DND-41 (cell line): ENCODE data around the gene ZSWIM6.

Source experiments
- ATAC-seq: fragments of 200-7000 bp; cut with Tn5 transposase; 3 replicates; pipeline ENCODE4 v1.9.1; 2021; ENCODE audit warnings: low read depth; ENCODE audit not compliant: insufficient read depth
- DNase-seq: peaks from one replicate; pipeline ENCODE4 v3.0.0-alpha.2; 2020
- H2AFZ ChIP-seq: 2 replicates; pipeline ENCODE4 v1.6.0; 2012; ENCODE audit warnings: low read depth, low read length
- H3K27ac ChIP-seq: 2 replicates; pipeline ENCODE4 v1.5.1; 2012; ENCODE audit warnings: low read length, inconsistent platforms
- H3K27me3 ChIP-seq: fragments of 200-600 bp; sonication (generic); 2 replicates; pipeline ENCODE4 v1.6.0; 2012; ENCODE audit warnings: low read length, mild to moderate bottlenecking, inconsistent platforms; ENCODE audit not compliant: insufficient read depth, poor library complexity
- H3K36me3 ChIP-seq: 2 replicates; pipeline ENCODE4 v1.5.1; 2012; ENCODE audit warnings: low read length, inconsistent platforms; ENCODE audit not compliant: insufficient read depth
- H3K4me1 ChIP-seq: 2 replicates; pipeline ENCODE4 v1.5.1; 2012; ENCODE audit warnings: mild to moderate bottlenecking, low read length; ENCODE audit not compliant: insufficient read depth
- H3K4me2 ChIP-seq: 2 replicates; pipeline ENCODE4 v1.6.0; 2012; ENCODE audit warnings: mild to moderate bottlenecking, moderate library complexity, low read length, inconsistent platforms; ENCODE audit not compliant: insufficient read depth
- H3K4me3 ChIP-seq, 2 experiments: fragments of 200-600 bp in 1 of 2; shearing (Covaris generic) in 1 of 2; 2 replicates each; pipeline ENCODE4 v1.5.1; 2012 to 2016; ENCODE audit warnings: inconsistent platforms in 2 of 2, low read length in 2 of 2, mild to moderate bottlenecking in 2 of 2, low read depth in 1 of 2, moderate library complexity in 1 of 2
- H3K79me2 ChIP-seq: 2 replicates; pipeline ENCODE4 v1.6.0; 2012; ENCODE audit warnings: low read length, inconsistent platforms; ENCODE audit not compliant: insufficient read depth
- H3K9ac ChIP-seq: 2 replicates; pipeline ENCODE4 v1.6.0; 2012; ENCODE audit warnings: low read depth, mild to moderate bottlenecking, inconsistent platforms, low read length, moderate library complexity
- H3K9me3 ChIP-seq: 2 replicates; pipeline ENCODE4 v1.5.1; 2012; ENCODE audit warnings: low read length, moderate library complexity, mild to moderate bottlenecking, inconsistent platforms; ENCODE audit not compliant: insufficient read depth, severe bottlenecking
- H4K20me1 ChIP-seq: 2 replicates; pipeline ENCODE4 v1.6.0; 2012; ENCODE audit warnings: low read length; ENCODE audit not compliant: insufficient read depth
- EZH2 ChIP-seq: IDR thresholded peaks from 3 replicates; pipeline ENCODE4 v1.6.1; 2012; ENCODE audit warnings: borderline replicate concordance, low read depth, mild to moderate bottlenecking, moderate library complexity, low read length, inconsistent platforms; ENCODE audit not compliant: severe bottlenecking
- TF ChIP-seq, protein P1 (sequence below): IDR thresholded peaks from 2 replicates; pipeline ENCODE4 v1.5.1; 2012; ENCODE audit warnings: borderline replicate concordance, low read length, moderate library complexity, mild to moderate bottlenecking; ENCODE audit not compliant: poor library complexity, severe bottlenecking; ENCODE audit errors: extremely low read depth

Gene ZSWIM6

DNA sequence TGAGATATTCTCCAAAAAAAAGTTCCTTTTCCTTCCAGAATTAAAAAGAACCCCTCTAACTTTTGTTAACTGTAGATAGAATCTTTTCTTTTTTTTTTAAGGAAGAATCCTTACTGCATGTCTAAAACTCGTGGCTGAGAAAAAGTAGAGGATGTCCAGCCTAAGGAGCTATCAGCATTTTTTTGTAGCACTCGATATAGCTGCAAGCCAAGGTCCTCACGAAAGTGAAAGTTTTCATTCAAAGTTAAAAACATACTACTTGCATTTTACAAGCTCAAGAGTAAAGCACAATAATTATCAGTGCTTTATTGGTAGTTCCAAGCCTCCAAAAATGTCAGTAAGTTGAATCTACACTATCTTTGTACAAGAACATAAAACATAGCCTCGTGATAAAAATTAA is 28.7 kb upstream of the ZSWIM6 start:
- H2AFZ ChIP-seq: no peak overlapping the region
- H3K4me3 ChIP-seq: no peak overlapping the region
- H3K79me2 ChIP-seq: no peaks in the 10 kb centered on the region
- ATAC-seq (no peak), DNase-seq (no peak)
- no peaks in the 10 kb centered on the region for H3K9me3 ChIP-seq
- H3K4me1 ChIP-seq: no peaks in the 10 kb centered on the region
- H3K4me2 ChIP-seq: no peak overlapping the region
- no peaks in the 10 kb centered on the region for H3K36me3 ChIP-seq
- TF ChIP-seq EZH2: no peak
- TF ChIP-seq, protein P1, sequence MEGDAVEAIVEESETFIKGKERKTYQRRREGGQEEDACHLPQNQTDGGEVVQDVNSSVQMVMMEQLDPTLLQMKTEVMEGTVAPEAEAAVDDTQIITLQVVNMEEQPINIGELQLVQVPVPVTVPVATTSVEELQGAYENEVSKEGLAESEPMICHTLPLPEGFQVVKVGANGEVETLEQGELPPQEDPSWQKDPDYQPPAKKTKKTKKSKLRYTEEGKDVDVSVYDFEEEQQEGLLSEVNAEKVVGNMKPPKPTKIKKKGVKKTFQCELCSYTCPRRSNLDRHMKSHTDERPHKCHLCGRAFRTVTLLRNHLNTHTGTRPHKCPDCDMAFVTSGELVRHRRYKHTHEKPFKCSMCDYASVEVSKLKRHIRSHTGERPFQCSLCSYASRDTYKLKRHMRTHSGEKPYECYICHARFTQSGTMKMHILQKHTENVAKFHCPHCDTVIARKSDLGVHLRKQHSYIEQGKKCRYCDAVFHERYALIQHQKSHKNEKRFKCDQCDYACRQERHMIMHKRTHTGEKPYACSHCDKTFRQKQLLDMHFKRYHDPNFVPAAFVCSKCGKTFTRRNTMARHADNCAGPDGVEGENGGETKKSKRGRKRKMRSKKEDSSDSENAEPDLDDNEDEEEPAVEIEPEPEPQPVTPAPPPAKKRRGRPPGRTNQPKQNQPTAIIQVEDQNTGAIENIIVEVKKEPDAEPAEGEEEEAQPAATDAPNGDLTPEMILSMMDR: no peak
- no peak overlapping the region for H3K27ac ChIP-seq
- H4K20me1 ChIP-seq: no peaks in the 10 kb centered on the region
- no peaks in the 10 kb centered on the region for H3K27me3 ChIP-seq
- no peak overlapping the region for H3K9ac ChIP-seq

DNA sequence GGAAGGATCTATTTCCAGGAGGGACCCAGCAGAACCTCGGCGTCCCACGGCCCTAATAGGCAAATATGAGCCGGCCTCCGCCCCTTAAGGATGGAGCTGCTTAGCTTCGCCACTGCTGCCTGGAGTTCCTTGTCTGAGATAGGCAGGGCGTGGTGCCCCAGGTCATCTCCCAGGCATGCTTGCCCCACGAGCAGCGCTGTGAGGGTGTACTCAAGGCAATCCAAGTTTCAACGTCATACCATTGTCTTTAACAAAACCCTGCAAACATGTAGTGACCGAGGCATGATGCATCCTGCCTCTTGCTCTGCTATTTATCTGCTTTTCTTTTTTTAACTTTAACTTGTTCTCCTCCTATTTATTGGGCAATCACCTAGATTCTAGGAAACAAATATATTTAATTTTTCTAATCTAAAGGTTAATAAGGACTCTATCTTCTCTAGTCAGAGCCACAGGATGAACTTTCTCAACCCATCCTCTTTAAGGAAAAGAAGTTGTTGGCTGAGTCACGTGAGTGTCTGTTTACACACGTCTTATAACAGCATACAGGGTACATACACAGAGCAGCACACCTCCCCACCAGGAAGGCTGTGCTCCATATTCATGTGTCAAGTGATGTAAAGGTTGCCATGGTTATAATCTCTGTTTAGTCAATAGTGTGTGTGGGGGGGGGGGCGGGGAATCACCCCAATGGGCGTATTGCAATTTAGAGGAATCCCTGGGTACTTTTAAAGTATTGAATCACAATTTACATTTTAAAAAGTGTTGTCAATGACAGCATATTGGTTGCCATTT is 27.3 kb upstream of the ZSWIM6 start:
- DNase-seq (no peak), ATAC-seq (no peak)
- H3K9ac ChIP-seq: no peak overlapping the region
- H3K79me2 ChIP-seq: no peaks in the 10 kb centered on the region
- no peaks in the 10 kb centered on the region for H3K4me1 ChIP-seq
- H3K4me3 ChIP-seq: no peak overlapping the region
- H3K9me3 ChIP-seq: no peaks in the 10 kb centered on the region
- H4K20me1 ChIP-seq: no peaks in the 10 kb centered on the region
- no peak overlapping the region for H3K27ac ChIP-seq
- H3K27me3 ChIP-seq: no peaks in the 10 kb centered on the region
- H2AFZ ChIP-seq: no peak overlapping the region
- no peak for TF ChIP-seq EZH2
- TF ChIP-seq, protein P1: no peak
- no peak overlapping the region for H3K4me2 ChIP-seq
- H3K36me3 ChIP-seq: no peaks in the 10 kb centered on the region

DNA sequence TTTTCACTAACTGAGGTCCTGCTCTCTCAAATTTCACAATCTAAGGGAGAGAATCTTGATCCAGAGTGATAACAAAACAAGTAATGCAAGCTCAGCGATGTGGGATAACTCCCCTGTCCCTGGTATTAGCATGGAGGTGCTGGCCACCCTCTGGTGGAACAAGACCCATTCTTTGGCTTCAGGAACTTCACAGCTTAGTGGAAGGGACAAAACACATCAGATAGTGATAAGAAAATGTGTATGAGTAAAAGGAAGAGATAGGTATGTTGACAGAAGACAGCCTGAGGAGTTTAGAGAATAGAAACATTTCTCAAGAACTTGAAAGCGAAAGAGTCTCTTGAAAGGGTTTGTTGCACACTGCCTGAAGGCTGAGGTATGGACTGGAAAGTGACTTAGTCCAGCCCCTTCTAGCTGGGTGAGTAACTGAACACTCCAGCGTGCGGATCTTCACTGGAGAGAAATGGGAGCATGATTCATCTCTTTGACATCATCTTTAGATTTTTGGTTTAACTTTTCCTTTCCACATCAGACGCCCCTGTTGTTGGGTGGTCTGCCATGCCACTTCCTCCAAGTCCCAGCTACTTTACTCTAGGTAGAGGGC is 25.4 kb upstream of the ZSWIM6 start:
- H3K27ac ChIP-seq: no peak overlapping the region
- no peaks in the 10 kb centered on the region for H3K4me1 ChIP-seq
- no peaks in the 10 kb centered on the region for H3K9me3 ChIP-seq
- DNase-seq (no peak), ATAC-seq (no peak)
- TF ChIP-seq, protein P1: no peak
- TF ChIP-seq EZH2: no peak
- no peaks in the 10 kb centered on the region for H3K36me3 ChIP-seq
- H3K9ac ChIP-seq: no peak overlapping the region
- H3K27me3 ChIP-seq: no peaks in the 10 kb centered on the region
- no peaks in the 10 kb centered on the region for H4K20me1 ChIP-seq
- no peaks in the 10 kb centered on the region for H3K79me2 ChIP-seq
- no peak overlapping the region for H2AFZ ChIP-seq
- H3K4me3 ChIP-seq: no peak overlapping the region
- H3K4me2 ChIP-seq: no peak overlapping the region
